ENCODE measurements around the gene OR2T35. TPM values are rescaled to one million over a fixed set of nuclear protein-coding genes. Genes with fewer than 3 reads are reported as not detected.
"Not testable (repeated sequence)": the region's sequence is repeated elsewhere in the genome, so short reads cannot be mapped to it uniquely, and the experiment has no call there.

The OR2T35 gene
- total and polyA plus RNA-seq, 2 donors (not counting 3 experiments of a cell fraction or from before 2014, with no cell fraction given): not detected

GRCh38 chr1:248640906-248641305 is 4.2 kb downstream of the OR2T35 start:
- H3K36me3 ChIP-seq (ENCODE audit: control insufficient read depth in 2 of 2, extremely low read depth in 1 of 2, insufficient read depth in 2 of 2, low read length in 2 of 2); H4K20me1 ChIP-seq (replicated peaks; ENCODE audit: control insufficient read depth, extremely low read depth, insufficient read depth, low read length); H3K9me1 ChIP-seq (replicated peaks; ENCODE audit: control insufficient read depth, extremely low read depth, insufficient read depth, low read length); H3K9ac ChIP-seq (replicated peaks; ENCODE audit: extremely low read depth, insufficient read depth, low read length); H3K9me3 ChIP-seq (replicated peaks; ENCODE audit: control insufficient read depth, insufficient read depth, low read length); H3K27ac ChIP-seq (ENCODE audit: insufficient read depth, low read depth, low read length); H3K4me2 ChIP-seq (ENCODE audit: insufficient read depth, low read length); DNase-seq (ENCODE audit: low read depth, low spot score); H2AFZ ChIP-seq (ENCODE audit: low read depth, low read length); H3K27me3 ChIP-seq (ENCODE audit: control insufficient read depth in 2 of 2, insufficient read depth in 2 of 2, low read length in 2 of 2); dilution Hi-C loops (cut with MboI; ENCODE audit: extremely low pct_ligation_motif_present, low sequenced_read_pairs); FAIRE-seq; CTCF ChIA-PET; POLR2A ChIA-PET; H3K79me2 ChIP-seq (ENCODE audit: control insufficient read depth, insufficient read depth, low read length); H3K4me3 ChIP-seq (replicated peaks in 1 of 3; ENCODE audit: insufficient read depth in 1 of 3, low read depth in 1 of 3, low read length in 3 of 3); intact Hi-C loops (cut with micrococcal nuclease); BruUV-seq (replicated peaks); H3K4me1 ChIP-seq (ENCODE audit: control insufficient read depth, extremely low read depth, insufficient read depth, low read length): not testable (repeated sequence)

DNA sequence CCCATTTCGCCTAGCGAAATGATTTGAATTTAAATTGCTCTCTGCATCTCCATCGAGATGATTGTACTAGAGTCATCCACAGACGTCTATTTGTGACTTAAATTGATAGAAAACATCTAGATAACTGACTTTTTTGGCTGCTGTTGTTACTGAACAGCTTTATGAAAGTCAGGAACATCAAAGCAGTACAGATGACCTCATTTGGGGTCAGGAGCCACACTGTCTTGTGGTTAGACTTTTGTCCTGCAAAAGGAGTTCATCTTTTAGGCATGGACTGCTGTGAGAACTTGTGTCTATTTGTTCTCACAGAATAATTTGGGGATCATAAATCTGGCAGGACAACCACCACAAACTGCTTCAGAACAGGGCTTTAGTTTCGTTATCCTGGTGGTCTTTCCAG is 5.4 kb downstream of the OR2T35 start:
- BruUV-seq (replicated peaks); H3K9me1 ChIP-seq (replicated peaks; ENCODE audit: control insufficient read depth, extremely low read depth, insufficient read depth, low read length); H4K20me1 ChIP-seq (replicated peaks; ENCODE audit: control insufficient read depth, extremely low read depth, insufficient read depth, low read length); H2AFZ ChIP-seq (ENCODE audit: low read depth, low read length); H3K36me3 ChIP-seq (ENCODE audit: control insufficient read depth in 2 of 2, extremely low read depth in 1 of 2, insufficient read depth in 2 of 2, low read length in 2 of 2); H3K27me3 ChIP-seq (ENCODE audit: control insufficient read depth in 2 of 2, insufficient read depth in 2 of 2, low read length in 2 of 2); H3K9ac ChIP-seq (replicated peaks; ENCODE audit: extremely low read depth, insufficient read depth, low read length); DNase-seq (ENCODE audit: low read depth, low spot score); H3K79me2 ChIP-seq (ENCODE audit: control insufficient read depth, insufficient read depth, low read length); CTCF ChIA-PET; H3K4me1 ChIP-seq (ENCODE audit: control insufficient read depth, extremely low read depth, insufficient read depth, low read length); FAIRE-seq; intact Hi-C loops (cut with micrococcal nuclease); H3K4me2 ChIP-seq (ENCODE audit: insufficient read depth, low read length); POLR2A ChIA-PET; H3K9me3 ChIP-seq (replicated peaks; ENCODE audit: control insufficient read depth, insufficient read depth, low read length); H3K4me3 ChIP-seq (replicated peaks in 1 of 3; ENCODE audit: insufficient read depth in 1 of 3, low read depth in 1 of 3, low read length in 3 of 3); dilution Hi-C loops (cut with MboI; ENCODE audit: extremely low pct_ligation_motif_present, low sequenced_read_pairs); H3K27ac ChIP-seq (ENCODE audit: insufficient read depth, low read depth, low read length): not testable (repeated sequence)

- H3K4me1 ChIP-seq (ENCODE audit: control insufficient read depth, extremely low read depth, insufficient read depth, low read length); H3K79me2 ChIP-seq (ENCODE audit: control insufficient read depth, insufficient read depth, low read length); DNase-seq (ENCODE audit: low read depth, low spot score); dilution Hi-C loops (cut with MboI; ENCODE audit: extremely low pct_ligation_motif_present, low sequenced_read_pairs); H3K9me1 ChIP-seq (replicated peaks; ENCODE audit: control insufficient read depth, extremely low read depth, insufficient read depth, low read length); POLR2A ChIA-PET; H2AFZ ChIP-seq (ENCODE audit: low read depth, low read length); H3K27ac ChIP-seq (ENCODE audit: insufficient read depth, low read depth, low read length); H3K4me2 ChIP-seq (ENCODE audit: insufficient read depth, low read length); H3K4me3 ChIP-seq (replicated peaks in 1 of 3; ENCODE audit: insufficient read depth in 1 of 3, low read depth in 1 of 3, low read length in 3 of 3); H3K36me3 ChIP-seq (ENCODE audit: control insufficient read depth in 2 of 2, extremely low read depth in 1 of 2, insufficient read depth in 2 of 2, low read length in 2 of 2); CTCF ChIA-PET; BruUV-seq (replicated peaks); H4K20me1 ChIP-seq (replicated peaks; ENCODE audit: control insufficient read depth, extremely low read depth, insufficient read depth, low read length); H3K9me3 ChIP-seq (replicated peaks; ENCODE audit: control insufficient read depth, insufficient read depth, low read length); intact Hi-C loops (cut with micrococcal nuclease); H3K27me3 ChIP-seq (ENCODE audit: control insufficient read depth in 2 of 2, insufficient read depth in 2 of 2, low read length in 2 of 2); H3K9ac ChIP-seq (replicated peaks; ENCODE audit: extremely low read depth, insufficient read depth, low read length): not testable (repeated sequence)
- FAIRE-seq: peak; percentile 31
Measured at GRCh38 chr1:248636612-248637011, 8.5 kb downstream of the OR2T35 start.

DNA sequence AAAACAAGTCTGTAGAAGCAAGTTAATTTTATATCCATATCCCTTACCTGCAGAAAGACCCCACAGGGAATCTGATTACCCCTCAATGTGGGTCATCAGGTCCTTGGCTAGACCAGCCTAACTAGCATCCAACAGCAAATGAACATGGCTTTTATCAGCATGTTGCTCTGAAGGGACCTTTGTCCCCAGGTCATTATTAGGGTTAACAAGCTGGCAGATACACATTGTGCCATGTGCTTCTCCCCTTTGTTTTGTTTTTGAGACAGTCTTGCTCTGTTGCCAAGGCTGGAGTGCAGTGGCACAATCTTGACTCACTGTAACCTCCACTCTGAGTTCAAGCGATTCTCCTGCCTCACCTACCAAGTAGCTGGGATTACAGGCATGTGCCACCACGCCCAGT is 10.1 kb downstream of the OR2T35 start, which contains the start of gene OR2T11:
TSS of gene OR2T11 (minus strand) at position 101 of the 400 bp plus-strand sequence. CDS start 7,963 bp downstream, outside the sequence.
- H3K9ac ChIP-seq (replicated peaks; ENCODE audit: extremely low read depth, insufficient read depth, low read length); H3K27me3 ChIP-seq (ENCODE audit: control insufficient read depth in 2 of 2, insufficient read depth in 2 of 2, low read length in 2 of 2); DNase-seq (ENCODE audit: low read depth, low spot score); intact Hi-C loops (cut with micrococcal nuclease); H3K27ac ChIP-seq (ENCODE audit: insufficient read depth, low read depth, low read length); H3K36me3 ChIP-seq (ENCODE audit: control insufficient read depth in 2 of 2, extremely low read depth in 1 of 2, insufficient read depth in 2 of 2, low read length in 2 of 2); dilution Hi-C loops (cut with MboI; ENCODE audit: extremely low pct_ligation_motif_present, low sequenced_read_pairs); CTCF ChIA-PET; H3K4me3 ChIP-seq (replicated peaks in 1 of 3; ENCODE audit: insufficient read depth in 1 of 3, low read depth in 1 of 3, low read length in 3 of 3); POLR2A ChIA-PET; H3K79me2 ChIP-seq (ENCODE audit: control insufficient read depth, insufficient read depth, low read length); H4K20me1 ChIP-seq (replicated peaks; ENCODE audit: control insufficient read depth, extremely low read depth, insufficient read depth, low read length); BruUV-seq (replicated peaks); H2AFZ ChIP-seq (ENCODE audit: low read depth, low read length); H3K4me2 ChIP-seq (ENCODE audit: insufficient read depth, low read length); FAIRE-seq; H3K9me1 ChIP-seq (replicated peaks; ENCODE audit: control insufficient read depth, extremely low read depth, insufficient read depth, low read length); H3K4me1 ChIP-seq (ENCODE audit: control insufficient read depth, extremely low read depth, insufficient read depth, low read length); H3K9me3 ChIP-seq (replicated peaks; ENCODE audit: control insufficient read depth, insufficient read depth, low read length): not testable (repeated sequence)
